ENCODE results near the gene SDHD.

SDHD gene

DNA sequence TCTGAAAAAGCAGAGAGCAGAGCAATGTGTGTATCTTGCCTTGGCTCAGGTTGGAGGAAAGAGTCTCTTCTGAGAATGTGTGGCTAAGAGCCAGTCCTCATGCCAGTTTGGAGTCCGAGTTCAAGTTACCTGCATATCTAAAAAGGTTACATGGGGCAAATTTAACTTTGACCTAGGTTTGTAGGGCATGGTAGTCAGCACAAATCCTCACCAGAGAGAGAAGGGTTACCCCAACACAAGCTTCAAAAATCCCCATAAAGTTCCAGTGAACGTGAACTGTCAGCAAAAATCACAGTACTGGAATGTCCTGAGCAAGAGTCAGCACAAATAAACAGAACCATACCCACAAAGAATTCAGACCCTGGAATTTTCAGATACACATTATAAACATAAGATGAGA, 13.8 kb downstream of the SDHD start:
- no peaks in the 10 kb centered on the region for H3K27me3 ChIP-seq (ENCODE audit: insufficient read depth, low read length)
- no peak overlapping the region for H3K4me3 ChIP-seq (ENCODE audit: low read depth, low read length)
- H3K79me2 ChIP-seq (ENCODE audit: control insufficient read depth, insufficient read depth, low read length, unreplicated experiment): no peaks in the 10 kb centered on the region
- H3K4me1 ChIP-seq (ENCODE audit: control insufficient read depth, insufficient read depth, low read length, unreplicated experiment): no peaks in the 10 kb centered on the region
- no peak overlapping the region for H2AFZ ChIP-seq (ENCODE audit: low read length, unreplicated experiment)
- H3K36me3 ChIP-seq (ENCODE audit: insufficient read depth, low read length): 0 out of 2 replicates have a peak, but pooled peaks cover 6% of the 10 kb centered on the region
- H3K27ac ChIP-seq (ENCODE audit: low read depth, low read length): no peak overlapping the region

DNA sequence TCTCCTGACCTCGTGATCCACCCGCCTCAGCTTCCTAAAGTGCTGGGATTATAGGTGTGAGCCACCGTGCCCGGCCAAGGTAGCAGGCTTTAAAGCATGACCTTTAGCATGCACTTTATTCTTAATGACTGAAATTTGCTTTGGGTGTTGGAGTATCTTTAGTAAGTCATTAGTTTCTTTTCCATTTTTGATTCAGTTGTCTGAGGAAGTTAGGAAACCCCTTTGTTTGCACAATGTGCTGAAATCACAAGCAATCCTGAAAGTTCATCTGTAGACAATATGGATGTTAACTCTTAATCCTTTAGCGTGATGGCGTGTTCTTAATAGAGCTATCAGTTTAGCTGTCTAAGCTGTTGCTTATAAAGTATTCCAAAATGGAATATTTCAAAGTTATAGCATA, 16.8 kb downstream of the SDHD start:
- H3K4me3 ChIP-seq (ENCODE audit: low read depth, low read length): no peak overlapping the region
- no peak overlapping the region for H2AFZ ChIP-seq (ENCODE audit: low read length, unreplicated experiment)

DNA sequence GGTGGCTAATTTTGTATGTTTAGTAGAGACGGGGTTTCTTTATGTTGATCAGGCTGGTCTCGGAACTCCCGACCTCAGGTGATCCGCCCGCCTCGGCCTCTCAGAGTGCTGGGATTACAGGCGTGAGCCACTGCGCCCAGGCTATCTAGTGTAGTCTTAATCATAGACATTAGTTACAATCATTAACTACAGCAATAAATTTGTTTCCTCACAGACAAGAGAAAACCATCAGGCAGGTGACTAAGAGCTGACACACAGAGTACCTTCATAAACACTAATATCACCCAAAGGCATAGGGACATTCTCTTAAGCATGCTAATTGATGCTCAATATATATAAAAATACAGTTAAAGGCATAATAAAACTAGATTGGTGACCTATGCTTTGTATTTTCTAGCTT, 19.4 kb downstream of the SDHD start:
- Histone ChIP-seq H3K27ac (ENCODE audit: low read depth, low read length) (no peak overlapping the region), H3K36me3 (ENCODE audit: insufficient read depth, low read length) (no peaks in the 10 kb centered on the region), H3K4me1 (ENCODE audit: control insufficient read depth, insufficient read depth, low read length, unreplicated experiment) (no peaks in the 10 kb centered on the region), H3K4me3 (ENCODE audit: low read depth, low read length) (no peak overlapping the region), H3K79me2 (ENCODE audit: control insufficient read depth, insufficient read depth, low read length, unreplicated experiment) (no peaks in the 10 kb centered on the region), H3K27me3 (ENCODE audit: insufficient read depth, low read length) (no peaks in the 10 kb centered on the region), H2AFZ (ENCODE audit: low read length, unreplicated experiment) (no peak overlapping the region)

More for the DNA sequence above, 16.8 kb downstream of the SDHD start:
- no peaks in the 10 kb centered on the region for H3K79me2 ChIP-seq (ENCODE audit: control insufficient read depth, insufficient read depth, low read length, unreplicated experiment)
- no peaks in the 10 kb centered on the region for H3K27me3 ChIP-seq (ENCODE audit: insufficient read depth, low read length)
- H3K4me1 ChIP-seq (ENCODE audit: control insufficient read depth, insufficient read depth, low read length, unreplicated experiment): no peaks in the 10 kb centered on the region
- H3K36me3 ChIP-seq (ENCODE audit: insufficient read depth, low read length): no peaks in the 10 kb centered on the region
- no peak overlapping the region for H3K27ac ChIP-seq (ENCODE audit: low read depth, low read length)

DNA sequence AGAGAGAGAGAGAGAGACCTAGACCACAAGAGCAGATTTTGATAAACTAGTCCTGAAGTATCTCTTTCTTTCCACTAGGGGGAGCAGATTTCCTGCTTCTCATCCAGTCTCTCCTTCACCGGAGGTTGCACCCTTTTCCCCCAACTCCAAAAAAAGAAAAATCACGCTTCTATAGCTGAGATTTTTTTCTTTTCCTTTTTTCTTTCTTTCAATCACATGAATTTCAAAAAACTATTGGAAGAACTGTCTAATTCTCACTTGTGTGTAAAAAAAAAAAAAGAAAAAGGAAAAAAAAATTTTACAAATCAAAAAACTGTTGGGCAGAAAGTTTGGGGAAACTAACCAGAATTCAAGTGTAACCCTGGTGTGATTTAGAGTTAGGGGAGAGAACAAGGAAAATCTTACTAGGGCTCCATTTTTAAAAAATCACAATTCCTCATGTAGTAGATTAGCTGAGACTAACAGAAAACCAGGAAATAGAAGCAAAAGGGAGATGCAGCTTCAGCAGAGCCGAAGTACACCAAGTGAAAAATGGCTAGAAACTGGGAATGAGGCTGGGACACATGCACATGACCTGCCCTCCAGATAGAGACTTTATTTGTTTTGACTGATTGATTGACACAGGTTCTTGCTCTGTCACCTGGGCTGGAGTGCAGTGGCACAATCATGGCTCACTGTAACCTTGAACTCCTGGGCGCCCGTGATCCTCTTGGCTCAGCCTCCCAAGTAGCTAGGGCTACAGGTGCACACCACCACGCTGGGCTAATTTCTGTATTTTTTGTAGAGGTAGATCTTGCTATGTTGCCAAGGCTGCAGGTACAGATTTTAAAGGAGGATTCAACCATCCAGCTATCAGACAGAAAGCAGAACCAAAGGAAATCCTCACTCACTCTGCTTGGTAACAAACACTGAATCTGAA, 27.1 kb downstream of the SDHD start:
- H2AFZ ChIP-seq (ENCODE audit: low read length, unreplicated experiment): no peak overlapping the region
- H3K4me1 ChIP-seq (ENCODE audit: control insufficient read depth, insufficient read depth, low read length, unreplicated experiment): no peaks in the 10 kb centered on the region
- H3K27ac ChIP-seq (ENCODE audit: low read depth, low read length): no peak overlapping the region
- H3K36me3 ChIP-seq (ENCODE audit: insufficient read depth, low read length): no peaks in the 10 kb centered on the region
- no peak overlapping the region for H3K4me3 ChIP-seq (ENCODE audit: low read depth, low read length)
- no peaks in the 10 kb centered on the region for H3K79me2 ChIP-seq (ENCODE audit: control insufficient read depth, insufficient read depth, low read length, unreplicated experiment)
- H3K27me3 ChIP-seq (ENCODE audit: insufficient read depth, low read length): no peaks in the 10 kb centered on the region

DNA sequence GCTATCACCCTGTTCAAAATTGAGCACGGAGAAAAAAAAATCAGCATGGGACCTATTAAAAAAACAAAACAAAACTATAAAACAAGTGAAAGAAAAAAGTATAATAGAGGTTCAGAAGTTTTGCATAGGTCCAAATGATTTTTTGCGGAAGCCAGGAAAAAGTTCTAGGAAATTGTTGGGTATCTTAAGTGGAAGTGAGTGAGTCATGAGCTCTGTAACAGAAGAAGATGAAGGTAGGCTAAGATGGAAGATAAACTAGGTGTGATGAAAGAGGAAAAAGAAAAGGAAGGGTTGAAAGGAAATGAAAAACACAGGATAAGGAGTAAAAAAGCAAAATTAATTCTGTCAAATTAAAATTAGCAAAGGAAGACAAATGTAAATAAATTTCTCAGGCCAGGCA, 27.8 kb downstream of the SDHD start:
- Histone ChIP-seq H3K4me1 (ENCODE audit: control insufficient read depth, insufficient read depth, low read length, unreplicated experiment) (no peaks in the 10 kb centered on the region), H3K27ac (ENCODE audit: low read depth, low read length) (no peak overlapping the region), H3K27me3 (ENCODE audit: insufficient read depth, low read length) (no peaks in the 10 kb centered on the region)

DNA sequence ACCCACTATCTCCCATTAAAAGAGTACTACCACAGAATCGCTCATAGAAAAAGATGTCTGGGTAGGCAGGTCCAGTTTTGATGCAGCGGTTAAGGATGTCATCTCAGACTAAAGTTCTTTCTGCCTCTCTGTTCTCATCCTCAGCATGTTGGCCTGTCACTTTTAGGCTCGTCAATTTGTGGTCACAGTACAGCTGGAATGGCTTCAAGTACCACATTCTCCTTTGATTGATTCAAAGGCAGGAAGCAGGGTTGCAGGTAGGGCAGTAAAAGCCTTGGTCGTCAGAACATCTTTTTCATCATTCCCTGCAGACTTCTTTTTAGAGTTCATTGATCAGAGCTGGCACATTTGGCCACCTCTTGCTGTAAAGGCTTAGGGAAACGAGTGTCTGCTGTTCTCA, 28.7 kb downstream of the SDHD start:
- Histone ChIP-seq H3K27me3 (ENCODE audit: insufficient read depth, low read length) (no peaks in the 10 kb centered on the region), H3K4me3 (ENCODE audit: low read depth, low read length) (no peak overlapping the region), H2AFZ (ENCODE audit: low read length, unreplicated experiment) (no peak overlapping the region), H3K4me1 (ENCODE audit: control insufficient read depth, insufficient read depth, low read length, unreplicated experiment) (peaks cover 5% of the 10 kb centered on the region), H3K27ac (ENCODE audit: low read depth, low read length) (no peak overlapping the region), H3K36me3 (ENCODE audit: insufficient read depth, low read length) (no peaks in the 10 kb centered on the region), H3K79me2 (ENCODE audit: control insufficient read depth, insufficient read depth, low read length, unreplicated experiment) (no peaks in the 10 kb centered on the region)

More for the DNA sequence above, 27.8 kb downstream of the SDHD start:
- H3K4me3 ChIP-seq (ENCODE audit: low read depth, low read length): no peak overlapping the region
- H2AFZ ChIP-seq (ENCODE audit: low read length, unreplicated experiment): no peak overlapping the region
- no peaks in the 10 kb centered on the region for H3K79me2 ChIP-seq (ENCODE audit: control insufficient read depth, insufficient read depth, low read length, unreplicated experiment)
- H3K36me3 ChIP-seq (ENCODE audit: insufficient read depth, low read length): no peaks in the 10 kb centered on the region

DNA sequence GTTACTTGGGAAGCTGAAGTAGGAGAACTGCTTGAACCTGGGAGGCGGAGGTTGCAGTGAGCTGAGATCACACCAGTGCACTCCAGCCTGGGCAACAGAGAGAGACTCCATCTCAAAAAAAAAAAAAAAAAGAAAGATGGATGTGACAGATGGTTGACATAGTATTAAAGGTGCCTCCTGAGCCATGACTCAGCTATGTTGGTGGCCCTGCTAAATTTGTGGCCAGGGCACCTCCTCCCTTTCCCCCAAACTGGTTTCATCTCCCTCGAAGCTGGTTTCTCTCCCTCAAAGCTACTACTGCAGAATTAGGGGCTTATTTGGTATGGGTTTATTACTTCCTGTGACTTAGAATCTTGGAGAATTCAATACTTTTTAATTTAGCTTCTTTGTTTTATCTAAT, 31.5 kb downstream of the SDHD start:
- Histone ChIP-seq H3K4me3 (ENCODE audit: low read depth, low read length) (no peak overlapping the region), H3K36me3 (ENCODE audit: insufficient read depth, low read length) (no peaks in the 10 kb centered on the region), H3K27ac (ENCODE audit: low read depth, low read length) (no peak overlapping the region), H3K27me3 (ENCODE audit: insufficient read depth, low read length) (no peaks in the 10 kb centered on the region), H2AFZ (ENCODE audit: low read length, unreplicated experiment) (no peak overlapping the region), H3K4me1 (ENCODE audit: control insufficient read depth, insufficient read depth, low read length, unreplicated experiment) (peaks cover 8% of the 10 kb centered on the region), H3K79me2 (ENCODE audit: control insufficient read depth, insufficient read depth, low read length, unreplicated experiment) (no peaks in the 10 kb centered on the region)

DNA sequence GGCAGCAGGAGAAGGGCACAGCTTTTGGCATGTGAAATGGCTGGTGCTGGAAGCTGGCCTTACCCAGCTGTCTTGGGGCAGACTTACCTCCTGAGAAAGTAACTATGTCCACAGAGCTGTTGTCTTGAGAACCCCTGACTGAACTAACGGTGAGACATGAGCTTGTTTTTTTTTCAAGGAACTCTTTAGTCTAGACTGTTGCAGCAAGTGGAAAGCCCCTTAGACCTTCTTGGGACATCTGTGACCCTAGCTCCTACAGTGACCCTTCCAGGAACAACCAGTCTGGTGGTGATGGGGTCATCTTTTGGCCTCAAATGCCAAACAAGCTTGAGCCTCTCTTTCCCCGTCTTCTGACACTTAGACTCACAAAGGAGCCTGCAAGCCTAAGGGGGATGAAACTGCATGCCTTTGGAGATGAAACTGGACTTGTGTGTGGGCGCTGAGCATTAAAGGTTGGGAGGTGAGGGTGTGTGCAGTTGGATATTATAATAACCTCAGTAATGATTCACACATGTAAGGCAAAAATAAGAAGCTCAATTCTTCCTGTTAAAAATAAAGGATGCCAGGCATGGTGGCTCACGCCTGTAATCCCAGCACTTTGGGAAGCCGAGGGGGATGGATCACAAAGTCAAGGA, 35.4 kb downstream of the SDHD start:
- Histone ChIP-seq H3K79me2 (ENCODE audit: control insufficient read depth, insufficient read depth, low read length, unreplicated experiment) (no peaks in the 10 kb centered on the region), H3K4me1 (ENCODE audit: control insufficient read depth, insufficient read depth, low read length, unreplicated experiment) (peaks cover 8% of the 10 kb centered on the region), H3K27ac (ENCODE audit: low read depth, low read length) (no peak overlapping the region), H3K36me3 (ENCODE audit: insufficient read depth, low read length) (no peaks in the 10 kb centered on the region), H2AFZ (ENCODE audit: low read length, unreplicated experiment) (no peak overlapping the region), H3K4me3 (ENCODE audit: low read depth, low read length) (no peak overlapping the region), H3K27me3 (ENCODE audit: insufficient read depth, low read length) (no peaks in the 10 kb centered on the region)

DNA sequence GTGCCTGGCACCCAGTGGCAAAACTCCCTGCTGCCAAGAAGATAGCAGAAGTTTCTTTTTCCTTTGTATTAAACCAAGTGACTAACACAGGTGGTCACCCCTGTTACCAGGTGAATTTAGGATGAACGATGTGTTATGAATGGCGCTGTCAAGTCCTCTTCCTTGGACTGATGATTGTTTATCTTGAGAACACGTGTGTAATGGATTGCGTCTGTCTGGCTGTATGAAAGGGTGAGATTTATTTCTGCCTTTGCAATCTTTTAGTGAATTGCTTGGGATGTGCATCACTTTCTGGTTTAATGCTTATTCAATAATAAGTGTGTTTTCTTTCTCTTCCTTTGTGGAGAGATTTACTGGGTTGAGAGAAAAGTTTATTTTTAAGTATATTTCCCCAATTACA, 36.5 kb downstream of the SDHD start:
- Histone ChIP-seq H3K4me1 (ENCODE audit: control insufficient read depth, insufficient read depth, low read length, unreplicated experiment) (peaks cover 8% of the 10 kb centered on the region), H3K36me3 (ENCODE audit: insufficient read depth, low read length) (no peaks in the 10 kb centered on the region), H3K4me3 (ENCODE audit: low read depth, low read length) (no peak overlapping the region), H2AFZ (ENCODE audit: low read length, unreplicated experiment) (no peak overlapping the region), H3K79me2 (ENCODE audit: control insufficient read depth, insufficient read depth, low read length, unreplicated experiment) (no peaks in the 10 kb centered on the region), H3K27ac (ENCODE audit: low read depth, low read length) (no peak overlapping the region), H3K27me3 (ENCODE audit: insufficient read depth, low read length) (no peaks in the 10 kb centered on the region)

DNA sequence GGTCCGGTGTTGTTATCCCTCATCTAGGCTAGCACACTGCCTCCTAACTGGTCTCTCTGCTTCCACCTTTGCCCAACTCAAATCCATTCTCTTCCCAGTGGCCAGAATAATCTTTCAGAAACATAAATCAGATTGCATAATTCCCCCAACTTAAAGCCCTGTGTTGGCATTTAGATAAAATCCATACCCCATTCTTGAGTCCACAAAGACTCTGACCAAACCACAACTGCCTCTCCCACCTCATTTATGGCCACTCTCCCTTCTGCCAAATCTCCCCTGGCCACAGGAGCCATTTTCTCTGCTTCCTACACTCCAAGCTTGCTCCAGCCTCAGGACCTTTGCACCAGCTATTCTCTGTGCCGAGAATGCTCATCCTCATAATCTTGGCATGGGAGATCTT, 40.4 kb downstream of the SDHD start:
- Histone ChIP-seq H3K4me3 (ENCODE audit: low read depth, low read length) (no peak overlapping the region), H3K27me3 (ENCODE audit: insufficient read depth, low read length) (no peaks in the 10 kb centered on the region), H3K79me2 (ENCODE audit: control insufficient read depth, insufficient read depth, low read length, unreplicated experiment) (no peaks in the 10 kb centered on the region), H3K36me3 (ENCODE audit: insufficient read depth, low read length) (no peaks in the 10 kb centered on the region), H2AFZ (ENCODE audit: low read length, unreplicated experiment) (no peak overlapping the region), H3K27ac (ENCODE audit: low read depth, low read length) (no peak overlapping the region), H3K4me1 (ENCODE audit: control insufficient read depth, insufficient read depth, low read length, unreplicated experiment) (peaks cover 6% of the 10 kb centered on the region)

Data from ACC112 (cell line).